Midbrain (tissue), 1 donor: ENCODE measurements around the gene LDHAL6B.

Experiments
- DNase-seq: peaks from one replicate; lab custom pipeline; 2025; lab: John Stamatoyannopoulos, UW

LDHAL6B gene

DNA sequence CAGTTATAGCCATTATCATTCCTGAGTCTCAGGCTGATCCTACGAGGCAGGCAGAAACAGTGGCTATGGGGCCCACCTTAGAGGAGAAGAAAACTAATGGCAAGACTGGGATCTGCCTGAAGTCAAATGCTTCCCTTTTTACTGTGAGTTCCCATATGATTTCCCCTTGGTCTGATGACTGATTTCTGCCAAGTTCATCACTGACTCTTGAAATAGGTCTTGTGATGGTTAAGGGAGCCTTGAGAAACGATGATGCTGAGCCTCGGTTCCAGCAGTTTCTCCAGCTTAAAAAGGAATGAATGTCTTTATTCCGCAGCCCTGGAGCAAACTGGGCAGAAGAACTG is 29.4 kb upstream of the LDHAL6B start:
- peak; percentile 31 for DNase-seq

DNA sequence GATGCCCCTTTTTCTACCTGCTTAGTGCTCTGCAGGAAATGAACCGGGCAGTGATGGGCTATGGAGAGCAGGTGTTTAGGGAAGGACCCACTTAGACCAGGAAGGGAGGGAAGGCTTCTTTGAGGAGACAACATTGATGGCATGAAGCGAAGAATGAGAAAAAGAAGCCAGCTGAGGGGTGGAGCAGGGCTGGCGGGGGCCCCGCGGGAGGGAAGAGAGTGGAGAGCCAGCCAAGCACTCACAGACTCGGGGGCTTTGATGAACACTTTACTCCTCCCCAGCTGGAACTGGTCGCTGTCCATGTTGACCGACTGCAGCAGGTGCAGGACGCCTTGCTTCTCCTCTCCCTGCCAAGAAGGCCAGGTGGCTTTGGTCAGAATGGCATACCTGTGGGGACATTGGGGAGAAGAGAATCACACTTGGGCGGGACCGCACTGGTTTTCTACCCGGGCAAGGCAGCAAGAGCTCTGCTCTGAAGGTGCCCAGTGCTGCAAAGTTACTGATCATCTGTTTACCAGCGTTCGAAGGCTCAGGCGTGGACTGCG is 28.4 kb upstream of the LDHAL6B start:
- no peak for DNase-seq

DNA sequence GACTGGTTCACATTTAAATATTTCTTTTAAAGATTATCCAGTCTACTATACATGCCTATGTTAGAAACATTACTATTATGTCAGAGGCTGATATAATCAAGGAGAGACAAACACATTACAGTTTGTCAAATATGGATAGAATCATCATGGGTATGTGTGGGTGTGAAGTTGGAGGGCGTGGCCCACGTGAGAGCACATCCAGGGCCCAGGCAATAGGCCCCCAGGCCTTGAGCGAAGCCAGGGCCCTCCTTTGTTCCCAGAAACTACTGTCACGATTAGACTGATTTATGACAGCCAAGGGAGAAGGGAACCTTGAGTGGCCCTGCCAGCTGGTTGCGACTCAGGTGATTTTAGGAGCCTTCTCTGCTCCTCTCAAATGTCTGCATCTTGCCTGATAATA is 26.9 kb upstream of the LDHAL6B start:
- no peak for DNase-seq

DNA sequence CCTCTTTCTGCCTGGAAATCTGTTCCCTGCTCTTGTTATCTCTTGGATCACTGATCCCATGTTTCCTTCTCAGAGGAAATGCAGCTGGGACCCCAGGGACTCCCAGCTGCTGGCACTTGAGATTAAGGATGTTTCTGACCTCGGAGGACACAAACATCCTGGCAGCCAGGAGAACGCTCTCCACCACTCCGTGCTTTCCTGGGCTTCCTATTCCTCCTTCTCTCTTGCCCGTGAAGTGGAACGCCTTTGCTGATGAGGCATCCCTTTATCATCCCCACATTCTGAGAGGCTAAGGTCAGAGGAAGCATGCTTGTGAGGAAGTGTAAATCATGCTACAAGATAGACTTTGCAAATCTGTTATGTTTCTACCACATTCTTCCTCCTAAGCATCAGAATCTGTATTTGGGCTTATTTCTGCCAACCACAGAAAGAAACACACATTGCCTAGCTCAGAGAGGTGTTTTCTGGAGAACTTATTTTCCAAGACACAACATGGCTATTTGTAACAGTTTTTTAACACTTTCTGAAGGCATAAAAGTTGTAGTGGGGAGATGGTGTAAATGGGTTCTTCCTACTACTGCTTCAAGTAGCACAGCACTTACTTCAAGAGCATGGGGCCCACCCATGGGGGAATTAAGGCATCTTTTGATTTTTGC is 25.6 kb upstream of the LDHAL6B start:
- DNase-seq: no peak

DNA sequence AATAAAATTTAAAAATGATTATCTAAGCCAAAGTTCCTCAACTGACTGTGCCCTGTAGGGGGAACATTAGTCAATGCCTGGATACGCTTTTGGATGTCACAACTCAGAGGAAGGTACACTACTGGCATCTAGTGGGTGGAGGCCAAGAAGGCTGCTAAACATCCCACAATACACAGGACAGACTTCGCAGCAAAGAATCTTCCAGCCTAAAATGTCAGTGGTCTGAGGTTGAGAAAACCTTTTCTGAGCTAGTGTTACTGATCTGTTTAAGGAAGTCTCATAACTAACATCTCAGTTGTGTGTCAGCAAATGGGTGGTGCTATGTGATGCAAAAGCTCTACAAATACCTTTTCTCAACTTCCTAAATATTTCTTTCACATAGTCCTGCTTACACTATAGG is 20.9 kb upstream of the LDHAL6B start:
- no peak for DNase-seq

DNA sequence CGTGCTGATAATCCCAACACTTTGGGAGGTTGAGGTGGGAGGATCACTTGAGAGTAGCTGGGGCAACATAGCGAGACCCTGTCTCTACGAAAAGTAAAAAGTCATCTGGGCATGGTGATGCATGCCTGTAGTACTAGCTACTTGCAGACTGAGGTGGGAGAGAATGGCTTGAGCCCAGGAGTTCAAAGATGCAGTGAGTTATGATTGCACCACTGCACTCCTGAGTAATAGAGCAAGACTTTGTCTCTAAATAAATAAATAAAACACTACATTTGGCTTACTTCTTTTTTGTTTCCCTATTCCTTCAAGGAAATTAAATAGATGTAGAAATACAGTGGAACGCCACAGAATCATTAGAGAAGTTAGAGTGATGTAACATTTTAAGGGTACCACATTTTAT is 20.1 kb upstream of the LDHAL6B start:
- no peak for DNase-seq

DNA sequence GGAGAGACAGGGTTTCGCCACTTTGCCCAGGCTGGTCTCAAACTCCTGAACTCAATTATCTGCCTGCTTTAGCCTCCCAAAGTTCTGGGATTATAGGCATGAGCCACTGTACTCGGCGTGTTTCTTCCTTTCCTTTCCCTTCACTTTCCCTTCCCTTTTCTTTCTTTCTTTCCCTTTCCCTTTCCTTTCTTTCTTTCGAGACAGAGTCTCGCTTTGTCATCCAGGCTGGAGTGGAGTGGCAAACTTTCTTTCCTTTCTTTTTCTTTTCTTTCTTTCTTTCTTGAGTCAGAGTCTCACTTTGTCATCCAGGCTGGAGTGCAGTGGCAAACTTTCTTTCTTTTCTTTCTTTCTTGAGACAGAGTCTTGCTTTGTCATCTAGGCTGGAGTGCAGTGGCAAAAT is 17.4 kb upstream of the LDHAL6B start:
- DNase-seq: no peak

DNA sequence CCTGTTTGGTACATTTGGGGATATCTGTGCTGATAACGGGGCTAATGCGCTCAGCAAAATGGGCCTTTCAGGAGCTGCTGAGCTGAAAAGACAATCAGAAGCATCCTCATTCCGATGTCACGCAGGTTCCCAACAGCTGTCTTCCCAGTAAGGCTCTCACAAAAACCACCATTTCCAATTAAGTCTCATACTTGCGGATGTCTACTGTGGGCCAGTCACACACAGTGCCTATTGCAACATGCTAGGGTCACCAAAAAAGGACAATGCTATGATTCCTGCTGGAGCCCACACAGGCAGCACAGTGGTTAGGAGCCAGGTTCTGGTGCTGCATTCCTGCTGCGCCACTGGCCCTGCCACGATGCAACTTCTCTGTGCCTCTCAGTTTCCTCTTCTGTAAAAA is 16.4 kb upstream of the LDHAL6B start:
- no peak for DNase-seq

DNA sequence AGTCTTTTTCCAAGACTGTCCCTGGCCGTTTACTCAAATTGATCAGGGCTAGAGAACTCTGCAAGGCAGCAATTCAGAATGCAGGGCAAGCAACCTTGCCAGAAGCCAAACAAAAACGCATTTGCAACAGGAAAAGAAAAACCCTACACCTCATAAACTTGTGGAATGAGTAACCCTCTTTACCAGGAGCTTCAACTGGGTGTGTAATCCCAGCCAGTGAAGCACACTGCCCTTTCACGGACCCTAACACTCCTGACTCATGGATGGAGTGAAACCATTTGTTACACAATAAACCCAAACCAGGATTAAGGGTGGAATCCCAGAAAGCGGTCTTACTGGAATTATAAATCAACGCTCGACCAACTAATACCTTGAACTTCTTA is 14.8 kb upstream of the LDHAL6B start:
- no peak for DNase-seq

DNA sequence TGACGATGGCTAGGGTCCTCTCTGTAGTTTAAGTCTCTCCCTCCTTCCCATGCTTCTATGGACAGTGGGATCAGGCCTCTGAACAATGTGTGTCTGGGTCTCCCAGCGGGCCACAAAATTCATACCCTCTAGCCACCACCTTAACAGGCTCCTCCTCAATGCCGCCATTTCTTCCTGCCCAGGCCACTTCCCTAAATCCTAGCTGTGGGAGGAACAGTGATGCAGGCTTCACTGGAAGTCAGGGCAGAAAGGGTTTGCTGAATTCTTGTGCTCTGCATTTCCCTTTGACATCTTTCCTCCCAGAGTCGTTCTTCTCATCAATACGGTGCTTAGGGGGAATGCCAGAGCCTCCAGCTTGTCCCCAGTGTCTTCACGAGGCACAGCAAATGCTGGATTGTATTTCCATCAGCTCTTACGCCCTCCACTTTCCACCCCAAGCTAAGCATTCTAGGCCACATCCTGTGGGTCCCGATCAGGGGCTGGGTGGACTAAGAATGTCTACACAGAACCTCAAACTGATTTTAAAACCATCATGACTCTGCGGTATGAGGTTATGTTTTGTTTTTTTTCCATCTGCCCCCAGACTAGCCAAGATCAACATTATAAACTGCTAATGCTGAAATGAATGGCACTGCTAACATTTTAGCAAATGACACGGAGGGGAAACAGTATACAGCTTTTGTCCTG is 11.9 kb upstream of the LDHAL6B start:
- DNase-seq: no peak

DNA sequence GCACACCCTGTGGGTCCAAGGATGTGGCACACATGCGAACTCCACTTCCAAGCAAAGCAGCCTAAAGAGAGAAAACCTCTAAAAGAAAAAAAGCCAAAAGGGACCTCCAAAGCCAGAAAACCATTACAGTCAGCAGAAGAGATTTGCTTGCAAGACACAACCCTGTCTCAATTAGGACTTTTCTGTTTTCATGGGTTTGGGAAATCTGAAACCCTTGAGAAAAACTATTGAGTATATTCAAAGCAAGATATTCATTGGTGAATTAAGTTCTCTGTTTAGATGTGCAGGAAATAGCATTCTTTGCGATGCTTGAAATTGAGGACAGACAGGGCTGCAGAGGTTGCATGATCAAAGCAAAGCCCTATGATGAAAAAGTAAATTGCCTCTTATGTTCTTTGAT is 10.2 kb upstream of the LDHAL6B start:
- DNase-seq: no peak

DNA sequence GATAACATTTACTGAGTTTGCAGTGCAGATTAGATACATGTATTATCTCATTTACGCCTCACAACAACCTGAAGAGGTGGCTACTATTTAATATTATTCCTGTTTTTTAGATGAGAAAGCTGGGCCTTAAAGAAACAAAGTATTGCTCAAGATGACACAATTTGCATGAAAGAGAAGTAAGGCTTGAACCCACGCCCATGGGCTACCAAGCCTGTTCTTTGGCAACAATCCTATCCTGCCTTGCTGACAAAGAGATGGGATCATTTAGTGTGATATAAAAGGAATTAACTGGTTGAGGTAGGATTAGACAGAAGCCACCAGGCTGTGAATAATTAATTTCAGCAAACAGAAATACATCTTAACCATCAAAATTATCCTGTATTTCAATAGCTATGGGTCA is 9.2 kb upstream of the LDHAL6B start:
- DNase-seq: no peak

DNA sequence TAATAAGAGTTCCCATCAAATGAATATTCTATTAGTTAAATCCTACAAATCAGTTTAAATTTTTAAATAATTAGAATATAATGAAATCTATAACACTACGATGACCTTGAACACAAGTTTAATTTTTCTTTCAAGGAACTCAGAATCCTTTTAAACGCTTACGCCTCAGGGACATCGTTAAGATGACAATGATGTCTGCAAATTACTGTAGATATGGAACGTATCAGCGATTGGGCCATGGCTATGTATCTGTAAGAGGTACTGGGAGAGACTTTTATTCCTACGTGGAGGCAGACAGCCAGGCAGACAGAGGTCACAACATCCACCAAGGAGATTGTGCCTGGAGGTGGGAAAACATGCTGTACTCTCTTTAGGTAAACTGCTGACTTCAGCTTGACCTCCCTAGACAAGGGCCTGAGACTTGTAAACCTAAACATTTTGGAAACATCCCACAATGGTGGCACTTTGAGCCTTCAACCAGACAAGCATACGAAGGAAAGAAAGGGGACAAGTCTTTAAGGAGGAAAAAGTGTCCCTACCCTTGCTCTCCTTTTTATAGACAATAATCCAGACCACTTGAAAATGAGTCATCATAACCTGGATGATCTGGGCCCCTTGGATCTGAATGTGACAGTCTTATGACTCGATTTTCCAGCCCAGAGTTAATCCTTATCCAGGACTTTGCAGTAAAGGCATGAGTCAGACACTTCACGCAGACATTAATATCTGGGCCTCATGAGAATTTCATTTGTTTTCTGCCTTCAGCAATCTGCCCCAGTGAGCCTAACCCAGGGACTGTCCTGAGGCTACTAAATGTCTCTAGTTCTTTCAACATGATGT is 6.8 kb upstream of the LDHAL6B start:
- DNase-seq: no peak

DNA sequence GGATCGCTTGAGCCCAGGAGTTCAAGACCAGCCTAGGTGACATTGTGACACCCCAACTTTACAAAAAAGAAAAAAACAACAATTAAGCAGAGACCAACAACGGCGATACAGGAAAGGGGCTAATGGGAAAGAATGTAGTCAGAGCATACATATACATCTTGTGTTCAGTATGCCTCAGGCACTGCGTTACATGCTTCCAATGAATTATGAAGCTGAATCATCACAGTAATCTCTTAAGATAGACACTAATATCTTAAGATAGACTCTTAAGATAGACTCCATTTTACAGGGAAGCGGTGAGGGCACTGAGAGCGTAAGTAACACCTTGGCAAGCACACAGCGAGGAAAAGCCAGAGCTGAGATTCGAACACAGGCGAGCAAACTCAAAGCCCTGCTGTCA is 6.1 kb upstream of the LDHAL6B start:
- no peak for DNase-seq

DNA sequence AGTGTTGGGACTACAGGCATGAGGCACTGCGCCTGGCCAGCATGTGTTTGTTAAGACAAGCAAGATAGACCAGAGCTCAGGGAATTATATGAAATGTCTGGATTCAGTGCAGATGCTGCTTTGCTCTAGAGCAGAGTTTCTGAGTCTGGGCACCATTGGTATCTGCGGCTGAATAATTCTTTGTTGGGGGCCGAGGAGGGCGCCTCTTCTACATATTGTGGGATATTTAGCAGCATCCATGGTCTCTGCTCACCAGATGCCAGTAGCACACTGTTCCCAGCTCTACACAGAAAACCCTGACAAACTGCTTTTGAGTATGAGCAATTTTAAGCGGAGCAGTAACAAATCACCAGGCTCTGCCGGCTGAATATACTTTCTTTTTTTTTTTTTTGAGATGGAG is 3.6 kb upstream of the LDHAL6B start:
- DNase-seq: peak; percentile 40

DNA sequence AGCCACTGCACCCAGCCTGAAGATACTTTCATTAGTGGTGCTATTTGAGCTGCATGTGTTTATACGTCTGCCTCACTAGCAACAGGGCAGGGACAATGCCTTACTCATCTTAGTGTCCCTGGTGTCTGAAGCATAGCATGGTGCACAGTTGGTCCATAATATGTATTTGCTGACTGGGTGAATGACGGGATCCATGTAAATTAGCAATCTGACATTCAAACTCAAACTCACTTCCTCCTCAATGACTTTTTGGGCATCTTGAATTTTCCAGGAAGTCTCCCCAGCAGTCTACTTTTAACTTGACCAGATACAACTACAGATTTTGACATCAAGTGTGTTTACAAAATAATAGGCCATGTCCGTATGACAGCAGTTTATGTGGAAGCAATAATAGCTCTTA is 3.0 kb upstream of the LDHAL6B start:
- DNase-seq: no peak

DNA sequence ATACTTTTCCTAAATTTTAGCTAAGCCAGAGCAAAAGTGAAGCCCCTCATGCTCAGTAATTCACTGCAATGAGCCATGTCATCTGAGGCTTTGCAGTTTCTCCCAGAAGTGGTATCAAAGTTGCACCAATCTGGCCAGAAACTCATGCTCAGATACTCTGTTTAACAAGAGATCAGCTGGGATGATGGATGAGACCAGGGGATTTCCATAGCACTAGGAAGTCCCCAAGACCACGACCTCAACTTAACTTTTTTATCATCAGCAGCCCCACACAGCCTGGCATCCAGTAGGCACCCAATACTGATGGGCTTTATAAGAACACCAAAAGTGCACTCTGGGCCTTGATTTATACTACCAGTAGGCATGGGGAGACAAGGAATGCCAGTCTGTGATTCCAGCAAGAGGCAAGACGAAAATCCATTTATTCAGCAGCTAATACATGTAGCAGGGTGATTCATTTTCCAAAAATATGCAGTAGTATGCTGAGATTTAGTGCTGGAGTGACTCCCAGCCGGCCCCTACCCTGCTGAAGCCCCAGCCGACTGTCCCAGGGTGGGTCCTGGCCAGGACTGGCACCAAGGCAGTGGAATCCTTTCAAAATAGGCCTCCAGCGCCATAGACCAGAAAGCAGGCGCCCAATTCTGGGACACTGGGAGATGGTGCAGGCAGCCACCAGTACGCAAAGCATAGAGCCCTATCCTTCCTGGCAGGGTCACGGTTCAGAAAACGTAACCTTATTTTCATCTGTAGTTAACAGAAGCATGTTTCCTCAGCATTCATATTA is 612 bp upstream of the LDHAL6B start:
- no peak for DNase-seq

DNA sequence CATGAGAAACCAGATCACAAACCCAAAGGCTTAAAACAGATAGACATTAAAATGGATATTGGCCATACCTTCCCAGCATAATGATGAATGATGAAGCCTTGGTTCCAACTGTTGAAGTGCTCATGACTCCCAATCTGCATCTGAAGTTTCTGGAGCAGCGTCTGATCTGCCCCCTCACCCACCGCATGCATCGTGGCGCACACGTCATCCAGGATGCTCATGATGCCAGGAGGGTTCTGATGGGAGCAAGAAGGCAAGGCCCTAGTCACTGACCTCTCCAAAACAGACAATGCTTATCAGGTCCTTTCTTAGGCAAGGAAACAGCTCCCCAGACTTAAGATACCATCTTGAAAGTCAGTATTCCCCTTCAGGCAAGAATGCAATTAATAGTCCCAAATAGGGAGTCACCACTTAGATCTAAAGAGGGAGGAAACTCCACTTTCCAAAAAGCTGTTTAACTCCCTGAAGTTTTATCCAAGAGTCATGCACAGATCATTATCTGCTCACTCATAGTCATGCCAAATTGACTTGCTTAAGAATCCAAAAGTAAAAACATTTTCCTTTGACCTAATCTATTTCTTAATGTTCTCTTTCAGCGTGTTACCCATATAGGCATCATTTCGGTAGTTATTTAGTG is 2.1 kb downstream of the LDHAL6B start:
- no peak for DNase-seq

DNA sequence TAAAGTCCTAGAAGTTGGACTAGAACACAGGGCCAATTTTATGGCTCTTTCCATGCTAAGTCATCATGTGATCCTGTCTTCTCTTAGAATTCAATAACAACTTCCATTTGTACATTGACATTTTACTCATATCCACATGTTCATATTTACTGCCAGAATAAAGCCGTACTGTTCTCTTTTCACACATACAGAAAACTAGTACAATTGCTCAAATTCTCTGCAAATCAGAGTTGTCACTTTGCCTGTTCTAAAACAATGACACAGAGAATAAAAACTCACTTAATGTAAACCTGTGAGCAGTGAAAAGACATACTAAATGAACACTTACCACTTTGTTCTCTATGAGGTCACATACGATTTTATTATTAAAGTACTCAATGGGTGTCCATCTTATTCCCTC is 3.5 kb downstream of the LDHAL6B start:
- no peak for DNase-seq

DNA sequence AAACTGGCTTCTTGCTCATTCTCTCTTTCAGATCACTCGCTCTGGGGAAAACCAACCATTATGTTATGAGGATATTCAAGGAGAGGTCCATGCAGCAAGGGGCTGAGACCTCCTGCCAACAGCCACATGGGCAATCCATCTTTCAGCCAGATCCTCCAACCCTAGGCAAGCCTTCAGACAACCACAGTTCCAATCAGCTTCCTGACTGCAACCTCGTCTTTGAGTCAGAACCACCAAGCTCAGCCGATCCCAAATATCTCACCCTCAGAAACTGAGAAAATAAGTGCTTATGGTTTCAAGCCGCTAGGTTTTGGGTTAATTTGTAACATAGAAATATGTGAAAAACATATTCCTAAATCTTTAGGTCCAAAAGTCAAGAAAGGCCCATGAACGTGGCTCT is 10.3 kb downstream of the LDHAL6B start:
- DNase-seq: no peak

DNA sequence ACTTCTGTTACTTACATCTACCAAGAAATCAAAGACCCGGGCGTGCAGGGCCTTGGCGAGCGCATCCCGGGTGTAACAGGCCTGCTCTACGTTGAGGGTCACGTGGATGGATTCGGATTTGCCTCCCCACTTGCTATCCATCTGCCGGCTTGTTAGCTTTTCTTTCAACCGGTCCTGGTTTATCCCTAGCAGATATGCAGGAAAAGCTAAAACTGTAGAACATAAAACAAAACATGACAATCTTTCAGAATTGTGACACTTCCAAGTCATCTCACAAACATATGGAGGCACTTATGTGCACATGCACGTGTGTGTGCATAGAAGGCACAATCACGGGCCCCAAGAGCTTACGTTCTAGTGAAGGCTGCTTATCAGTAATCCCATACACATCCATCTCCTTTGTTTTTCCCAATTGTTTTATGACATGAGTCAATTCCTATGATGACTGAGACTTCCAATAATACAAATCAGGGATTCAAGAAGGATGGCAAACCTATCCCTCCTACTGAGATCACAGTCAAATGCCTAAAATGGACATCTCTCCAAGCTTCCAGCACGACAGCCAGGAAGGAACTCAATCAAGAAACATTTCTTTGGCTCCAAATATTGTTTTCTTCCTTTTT is 11.3 kb downstream of the LDHAL6B start:
- no peak for DNase-seq
